SK-N-SH treated with all-trans-retinoic acid at 6 μM for 48 hours (cell line): Measurements from ENCODE around the gene ALLC.
"Not testable (repeated sequence)": the region's sequence is repeated elsewhere in the genome, so short reads cannot be mapped to it uniquely, and the experiment has no call there.

ENCODE experiments used
- BACH2 ChIP-seq: fragments of 250-450 bp; sonication (Bioruptor Pico); IDR thresholded peaks from 2 replicates; pipeline ENCODE4 v1.9.0; 2021; ENCODE audit warnings: mild to moderate bottlenecking, borderline replicate concordance
- CSDC2 ChIP-seq: fragments of 250-450 bp; sonication (Bioruptor Pico); IDR thresholded peaks from 2 replicates; pipeline ENCODE4 v1.5.0; 2020; ENCODE audit warnings: mild to moderate bottlenecking, moderate library complexity
- PATZ1 ChIP-seq: fragments of 250-450 bp; sonication (Bioruptor Pico); IDR thresholded peaks from 2 replicates; pipeline ENCODE4 v1.8.0; 2020; ENCODE audit warnings: mild to moderate bottlenecking, moderate library complexity, borderline replicate concordance
- RARB ChIP-seq: fragments of 250-450 bp; sonication (Bioruptor Pico); IDR thresholded peaks from 2 replicates; pipeline ENCODE4 v1.8.0; 2021; ENCODE audit warnings: mild to moderate bottlenecking, moderate library complexity

DNA sequence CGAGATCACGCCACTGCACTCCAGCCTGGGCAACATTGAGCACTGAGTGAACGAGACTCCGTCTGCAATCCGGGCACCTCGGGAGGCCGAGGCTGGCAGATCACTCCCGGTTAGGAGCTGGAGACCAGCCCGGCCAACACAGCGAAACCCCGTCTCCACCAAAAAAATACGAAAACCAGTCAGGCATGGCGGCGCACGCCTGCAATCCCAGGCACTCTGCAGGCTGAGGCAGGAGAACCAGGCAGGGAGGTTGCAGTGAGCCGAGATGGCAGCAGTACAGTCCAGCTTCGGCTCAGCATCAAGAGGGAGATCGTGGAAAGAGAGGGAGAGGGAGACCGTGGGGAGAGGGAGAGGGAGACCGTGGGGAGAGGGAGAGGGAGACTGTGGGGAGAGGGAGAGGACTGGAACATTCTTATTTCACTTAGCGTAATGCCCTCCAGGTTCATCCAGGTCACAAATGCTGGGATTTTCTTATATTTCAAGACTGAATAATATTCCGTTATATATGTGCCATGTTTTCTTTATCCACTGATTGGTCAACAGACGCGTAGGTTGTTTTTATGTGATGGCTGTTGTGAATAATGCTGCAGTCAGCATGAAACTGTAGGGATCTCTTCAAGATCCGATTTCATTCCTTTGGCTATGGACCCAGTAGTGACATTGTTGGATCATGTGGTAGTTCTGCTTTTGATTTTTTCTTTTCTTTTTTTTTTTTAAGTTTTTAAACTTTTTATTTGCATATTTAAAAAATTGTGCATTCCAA lies 41.4 kb upstream of the ALLC start:
- not testable (repeated sequence) for TF ChIP-seq PATZ1; RARB; BACH2 (CRISPR knock-in tag); CSDC2 (CRISPR knock-in tag)
